Activated naive CD4-positive, alpha-beta T cell treated with anti-CD3 and anti-CD28 coated beads for 36 hours (primary cell): ENCODE measurements around the gene THSD4. TPM values are rescaled to one million over a fixed set of nuclear protein-coding genes. Genes with fewer than 3 reads are reported as not detected.

ENCODE experiments used
- CTCF ChIA-PET: fragments of 350-600 bp; sonication (Branson Sonifier 250); formaldehyde crosslinking; loops from one replicate; lab custom pipeline; 2021; ENCODE audit warnings: antibody characterized with exemption; lab: Charles Lee
- DNase-seq: peaks from one replicate; pipeline ENCODE4 v3.0.0-alpha.2; 2020
- H3K27ac Mint-ChIP-seq: one replicate; pipeline ENCODE4 v1.8.0; 2021; ENCODE audit warnings: mild to moderate bottlenecking, mixed read lengths
- H3K27me3 Mint-ChIP-seq: one replicate; pipeline ENCODE4 v1.8.0; 2021; ENCODE audit warnings: low read depth, mixed read lengths
- H3K36me3 Mint-ChIP-seq: one replicate; pipeline ENCODE4 v1.8.0; 2021; ENCODE audit warnings: low read depth, mixed read lengths
- H3K4me1 Mint-ChIP-seq: one replicate; pipeline ENCODE4 v1.8.0; 2021; ENCODE audit warnings: low read depth, mixed read lengths
- H3K4me3 Mint-ChIP-seq: one replicate; pipeline ENCODE4 v1.8.0; 2021; ENCODE audit warnings: mild to moderate bottlenecking, moderate library complexity, mixed read lengths
- H3K9me3 Mint-ChIP-seq: one replicate; pipeline ENCODE4 v1.8.0; 2021; ENCODE audit warnings: mixed read lengths
- intact Hi-C: fragments of 100-400 bp; cut with micrococcal nuclease; formaldehyde crosslinking; loops from one replicate; pipeline ENCODE4 v1.15.1; 2023
- total RNA-seq, 2 experiments: library from RNA; stranded (reverse); gene quantifications; one replicate each; pipeline ENCODE4 v1.2.3, GENCODE V29; 2021

Gene THSD4
- total RNA-seq, 2 experiments from 2014 or later: not detected

- Mint-ChIP-seq H3K4me3 (no peak overlapping the region), H3K27ac (no peak overlapping the region), H3K9me3 (no peaks in the 10 kb centered on the region), H3K4me1 (no peaks in the 10 kb centered on the region), H3K36me3 (no peaks in the 10 kb centered on the region), H3K27me3 (no peaks in the 10 kb centered on the region)
- no peak for DNase-seq
- CTCF ChIA-PET: no interaction called here
- intact Hi-C loops: no loop called here
Measured at GRCh38 chr15:71808311-71809020, 693.2 kb downstream of the THSD4 start.

- no peak for DNase-seq
- CTCF ChIA-PET: no interaction called here
- Mint-ChIP-seq H3K4me1 (no peaks in the 10 kb centered on the region), H3K27ac (no peak overlapping the region), H3K36me3 (no peaks in the 10 kb centered on the region), H3K9me3 (no peaks in the 10 kb centered on the region), H3K27me3 (no peaks in the 10 kb centered on the region), H3K4me3 (no peak overlapping the region)
- intact Hi-C loops: no loop called here
Measured at GRCh38 chr15:71809346-71809745, 694.1 kb downstream of the THSD4 start.

GRCh38 chr15:71810256-71811035 lies 695.2 kb downstream of the THSD4 start, which contains the start of gene NR2E3:
Gene NR2E3 (plus strand): TSS chr15:71810554. CDS start chr15:71810744, 190 bp downstream.
- Mint-ChIP-seq H3K27ac (no peak within 1 kb of the TSS), H3K4me1 (no peaks in the 10 kb centered on the region), H3K27me3 (no peaks in the 10 kb centered on the region), H3K4me3 (no peak within 1 kb of the TSS), H3K9me3 (no peaks in the 10 kb centered on the region), H3K36me3 (no peaks in the 10 kb centered on the region)
- intact Hi-C loops: no loop called here
- DNase-seq: no peak
- CTCF ChIA-PET: interaction anchor here (0.6 kb wide), 2 partner anchors 367 to 1001 kb away, joined by 3 read pairs; no protein-coding TSS in a partner anchor

- Mint-ChIP-seq H3K27ac (no peak overlapping the region), H3K9me3 (no peaks in the 10 kb centered on the region), H3K36me3 (no peaks in the 10 kb centered on the region), H3K4me3 (no peak overlapping the region), H3K4me1 (no peaks in the 10 kb centered on the region), H3K27me3 (no peaks in the 10 kb centered on the region)
- CTCF ChIA-PET: interaction anchor here (0.6 kb wide), 1 partner anchor 1002 kb away, joined by 3 read pairs; no protein-coding TSS in a partner anchor
- intact Hi-C loops: no loop called here
- DNase-seq: no peak
Measured at GRCh38 chr15:71811036-71811736, 695.9 kb downstream of the THSD4 start.

- Mint-ChIP-seq H3K9me3 (no peaks in the 10 kb centered on the region), H3K36me3 (no peaks in the 10 kb centered on the region), H3K27ac (no peak overlapping the region), H3K27me3 (no peaks in the 10 kb centered on the region), H3K4me3 (no peak overlapping the region), H3K4me1 (no peaks in the 10 kb centered on the region)
- CTCF ChIA-PET: no interaction called here
- intact Hi-C loops: no loop called here
- no peak for DNase-seq
Measured at GRCh38 chr15:71811752-71812735, 696.8 kb downstream of the THSD4 start.

GRCh38 chr15:71812966-71813722 lies 697.9 kb downstream of the THSD4 start:
- Mint-ChIP-seq H3K4me1 (no peaks in the 10 kb centered on the region), H3K27ac (no peak overlapping the region), H3K9me3 (peaks cover 2% of the 10 kb centered on the region), H3K4me3 (no peak overlapping the region), H3K36me3 (no peaks in the 10 kb centered on the region), H3K27me3 (no peaks in the 10 kb centered on the region)
- DNase-seq: no peak
- CTCF ChIA-PET: no interaction called here
- intact Hi-C loops: no loop called here

- no peaks in the 10 kb centered on the region for H3K36me3 Mint-ChIP-seq
- intact Hi-C loops: no loop called here
- no peak for DNase-seq
- no peak overlapping the region for H3K4me3 Mint-ChIP-seq
- no peaks in the 10 kb centered on the region for H3K27me3 Mint-ChIP-seq
- peaks cover 6% of the 10 kb centered on the region for H3K9me3 Mint-ChIP-seq
- CTCF ChIA-PET: no interaction called here
- H3K4me1 Mint-ChIP-seq: no peaks in the 10 kb centered on the region
- H3K27ac Mint-ChIP-seq: no peak overlapping the region
Measured at GRCh38 chr15:71813723-71814470, 698.6 kb downstream of the THSD4 start.

GRCh38 chr15:71815301-71815700 lies 700.0 kb downstream of the THSD4 start:
- intact Hi-C loops: no loop called here
- no peak overlapping the region for H3K4me3 Mint-ChIP-seq
- H3K4me1 Mint-ChIP-seq: no peaks in the 10 kb centered on the region
- no peaks in the 10 kb centered on the region for H3K27me3 Mint-ChIP-seq
- no peak for DNase-seq
- H3K9me3 Mint-ChIP-seq: peaks cover 12% of the 10 kb centered on the region
- no peaks in the 10 kb centered on the region for H3K36me3 Mint-ChIP-seq
- CTCF ChIA-PET: no interaction called here
- no peak overlapping the region for H3K27ac Mint-ChIP-seq

- CTCF ChIA-PET: no interaction called here
- no peak for DNase-seq
- Mint-ChIP-seq H3K27me3 (no peaks in the 10 kb centered on the region), H3K36me3 (peaks cover 5% of the 10 kb centered on the region), H3K27ac (no peak overlapping the region), H3K4me1 (no peaks in the 10 kb centered on the region), H3K9me3 (peaks cover 29% of the 10 kb centered on the region), H3K4me3 (no peak overlapping the region)
- intact Hi-C loops: no loop called here
Measured at GRCh38 chr15:71817351-71817750, 702.1 kb downstream of the THSD4 start.

GRCh38 chr15:71820127-71820526 lies 704.9 kb downstream of the THSD4 start:
- Mint-ChIP-seq H3K9me3 (peaks cover 49% of the 10 kb centered on the region), H3K4me1 (no peaks in the 10 kb centered on the region), H3K36me3 (peaks cover 27% of the 10 kb centered on the region), H3K27me3 (no peaks in the 10 kb centered on the region), H3K27ac (no peak overlapping the region), H3K4me3 (no peak overlapping the region)
- CTCF ChIA-PET: interaction anchor here (1.4 kb wide), 1 partner anchor 10 kb away, joined by 3 read pairs; no protein-coding TSS in a partner anchor
- intact Hi-C loops: no loop called here
- DNase-seq: no peak
